HG03378 (cell line): ENCODE results near the gene LY86.

Experiments used
- ATAC-seq: cut with Tn5 transposase; IDR thresholded peaks from one replicate; pipeline ENCODE4 v1.9.1; 2021; ENCODE audit warnings: mild to moderate bottlenecking, moderate library complexity; ENCODE audit not compliant: unreplicated experiment

Gene LY86

DNA sequence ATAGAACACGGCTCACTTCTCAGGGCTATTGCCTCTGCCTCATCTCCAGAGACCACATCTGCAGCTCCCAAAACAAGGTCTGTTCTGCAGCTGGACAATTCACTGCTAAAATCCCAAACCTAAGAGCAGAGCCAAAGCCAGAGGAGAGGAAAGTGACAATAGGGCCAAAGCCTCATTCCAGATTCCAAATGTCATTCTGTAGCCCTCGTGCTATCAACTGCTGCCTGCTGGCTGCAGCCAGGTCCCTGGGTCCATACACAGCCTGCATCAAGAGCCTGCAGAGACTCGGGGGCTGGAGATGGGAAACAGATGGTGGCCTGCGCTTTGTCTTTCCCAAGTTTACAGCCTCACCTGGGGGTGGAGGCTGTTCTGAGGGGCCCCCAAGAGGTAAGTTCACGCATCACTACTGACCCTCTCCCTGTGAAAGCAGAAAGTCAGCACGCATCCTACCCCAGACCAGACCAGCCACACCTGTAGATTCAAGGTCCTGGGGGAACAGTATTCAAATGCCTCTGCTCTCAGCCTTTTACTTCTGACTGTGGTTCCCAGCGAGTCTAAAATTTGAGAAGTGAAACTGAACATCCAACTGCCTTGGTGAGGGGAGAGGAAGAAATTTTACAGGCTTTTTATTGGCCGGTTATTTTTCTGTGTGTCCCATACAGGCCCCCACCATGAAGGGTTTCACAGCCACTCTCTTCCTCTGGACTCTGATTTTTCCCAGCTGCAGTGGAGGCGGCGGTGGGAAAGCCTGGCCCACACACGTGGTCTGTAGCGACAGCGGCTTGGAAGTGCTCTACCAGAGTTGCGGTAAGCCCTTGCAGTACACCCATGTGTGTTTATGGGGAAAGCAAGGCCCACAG, at the start of gene LY86:
TSS of gene LY86 (plus strand) at position 657 of the 860 bp plus-strand sequence. CDS start at position 672, 15 bp downstream.
- peak; percentile 52 for ATAC-seq

DNA sequence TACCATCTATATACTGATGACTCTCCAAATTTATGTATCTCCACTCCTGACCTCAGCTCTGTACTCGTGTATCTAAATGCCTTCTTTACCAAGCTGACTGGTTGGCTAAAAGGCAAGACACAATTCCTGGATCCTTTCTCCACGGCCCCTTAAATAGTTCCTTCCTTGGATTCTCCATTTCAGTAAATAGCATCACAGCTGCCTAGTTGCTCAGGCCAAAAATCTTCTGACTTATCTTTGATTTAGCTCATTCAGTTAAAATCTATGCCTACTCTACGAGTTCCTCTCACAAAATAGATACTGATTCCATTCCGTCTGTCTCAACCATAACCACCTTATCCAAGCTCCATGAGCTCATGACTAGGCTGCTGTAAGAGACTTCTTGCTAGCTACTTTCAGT, 49.5 kb upstream of the LY86 start:
- ATAC-seq: no peak

DNA sequence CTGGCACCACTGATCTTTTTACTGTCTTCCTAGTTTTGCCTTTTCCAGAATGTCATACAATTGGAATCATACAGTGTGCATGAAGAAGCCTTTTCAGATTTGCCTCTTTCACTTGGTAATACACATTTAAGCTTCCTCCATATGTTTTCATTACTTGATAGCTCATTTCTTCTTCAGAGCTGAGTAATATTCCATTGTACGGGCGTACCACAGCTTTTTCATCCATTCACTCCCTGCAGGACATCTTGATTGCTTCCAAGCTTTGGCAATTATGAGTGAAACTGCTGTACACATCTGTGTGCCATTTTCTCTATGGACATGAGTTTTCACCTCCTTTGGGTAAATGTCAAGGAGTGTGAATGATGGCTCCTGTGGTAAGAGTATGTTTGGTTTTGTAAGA, 46.2 kb upstream of the LY86 start:
- ATAC-seq: no peak

DNA sequence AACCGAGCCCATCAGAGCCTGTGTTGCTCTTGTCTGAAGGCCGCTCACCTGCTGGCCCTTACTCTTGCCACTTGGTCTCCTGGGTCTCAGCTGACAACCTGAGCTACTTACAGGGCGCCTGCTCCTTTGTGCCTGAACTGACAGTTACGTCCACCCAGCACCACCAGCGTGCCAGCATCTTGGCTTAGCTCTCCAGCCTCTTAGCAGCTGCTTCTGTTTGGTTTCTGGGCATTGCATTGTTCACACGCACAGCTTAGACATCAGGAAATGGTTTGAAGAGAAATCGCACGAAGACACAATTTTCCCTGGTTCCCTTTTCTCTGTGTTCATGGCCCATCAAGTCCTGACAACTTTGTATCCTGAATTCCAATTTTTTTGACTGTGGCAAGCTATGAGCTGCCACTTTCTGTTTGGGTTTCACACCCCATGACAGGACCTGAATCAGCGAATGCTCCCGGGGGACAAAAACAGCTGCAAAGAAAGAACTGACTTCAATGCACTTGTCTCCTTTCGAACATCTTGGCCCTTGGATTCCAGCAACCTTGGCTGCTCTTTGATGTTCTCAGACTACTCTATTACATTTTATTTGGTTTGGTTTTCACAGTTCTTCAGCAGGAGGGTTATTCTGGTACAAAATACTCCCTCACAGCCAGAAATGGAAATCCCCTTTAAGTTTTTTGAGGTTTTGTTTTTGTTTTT, 45.2 kb upstream of the LY86 start:
- ATAC-seq: no peak

DNA sequence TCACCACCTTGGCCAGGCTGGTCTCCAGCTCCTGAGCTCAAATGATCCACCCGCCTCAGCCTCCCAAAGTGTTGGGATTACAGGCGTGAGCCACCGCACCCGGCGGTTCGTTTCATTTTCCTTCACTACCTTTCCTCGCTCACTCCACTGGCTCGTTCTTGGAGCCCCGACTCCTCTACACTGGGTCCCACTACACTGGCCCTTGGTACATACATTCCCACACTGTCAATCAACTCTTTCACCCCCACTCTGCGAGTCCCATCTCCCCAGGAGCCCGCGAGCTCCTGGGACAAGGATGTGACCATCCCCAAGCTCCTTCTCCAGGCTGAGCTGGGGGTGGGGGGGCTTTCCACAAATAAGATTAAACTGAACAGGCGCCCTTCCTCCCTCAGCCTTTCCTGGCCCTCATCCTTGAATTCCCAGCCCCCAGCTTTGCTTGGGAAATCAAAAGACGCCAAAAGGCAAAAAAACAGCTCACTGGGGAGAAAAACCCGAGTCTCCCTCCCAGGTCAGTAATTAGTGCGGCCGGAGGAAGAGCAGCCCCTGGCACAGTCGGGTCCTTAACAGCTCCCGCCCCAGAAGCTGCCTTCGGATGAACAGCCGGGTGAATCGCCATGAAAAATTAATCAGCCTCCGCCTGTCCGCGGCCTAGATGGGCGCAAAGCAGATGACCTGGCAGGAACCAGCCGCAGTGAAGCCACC, 42.8 kb upstream of the LY86 start:
- ATAC-seq: peak; percentile 3

DNA sequence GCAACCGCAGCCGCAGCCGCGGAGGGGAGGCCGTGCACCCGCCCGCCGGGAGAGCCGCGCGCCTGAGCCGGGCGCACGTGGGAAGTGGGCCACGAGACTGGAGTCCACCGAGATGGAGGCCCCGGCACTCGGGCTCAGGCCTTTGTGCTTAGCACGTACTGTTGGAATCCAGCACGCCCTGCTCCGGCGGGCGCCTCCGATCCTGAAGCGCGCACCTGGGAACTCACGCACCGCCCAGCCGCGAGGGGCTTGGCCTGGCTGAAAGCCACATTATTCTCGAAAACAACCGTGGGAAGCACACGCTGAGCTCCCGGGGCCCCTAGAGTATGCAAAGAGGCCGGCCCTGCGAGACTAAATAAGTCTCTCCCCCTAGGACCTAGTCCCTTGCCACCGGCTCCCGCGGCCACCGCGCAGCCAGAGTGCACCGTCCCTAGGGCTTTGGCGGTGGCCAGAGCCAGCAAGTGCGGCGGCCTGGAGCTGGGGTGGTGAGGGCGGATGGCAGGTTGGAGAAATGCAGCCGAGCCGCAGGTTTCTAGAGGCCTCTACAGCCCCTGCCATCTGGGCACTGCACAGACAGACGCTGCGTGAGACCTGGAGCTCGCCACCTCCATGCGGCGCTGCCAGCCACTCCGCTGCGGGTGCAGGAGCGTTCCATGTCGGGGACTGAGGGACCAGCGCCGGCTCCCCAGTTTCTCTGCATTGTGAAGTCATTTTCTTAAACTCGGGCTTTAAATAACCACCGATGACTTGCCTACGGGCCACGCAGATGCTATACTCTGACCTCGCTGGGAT, 42.0 kb upstream of the LY86 start:
- peak; percentile 34 for ATAC-seq

DNA sequence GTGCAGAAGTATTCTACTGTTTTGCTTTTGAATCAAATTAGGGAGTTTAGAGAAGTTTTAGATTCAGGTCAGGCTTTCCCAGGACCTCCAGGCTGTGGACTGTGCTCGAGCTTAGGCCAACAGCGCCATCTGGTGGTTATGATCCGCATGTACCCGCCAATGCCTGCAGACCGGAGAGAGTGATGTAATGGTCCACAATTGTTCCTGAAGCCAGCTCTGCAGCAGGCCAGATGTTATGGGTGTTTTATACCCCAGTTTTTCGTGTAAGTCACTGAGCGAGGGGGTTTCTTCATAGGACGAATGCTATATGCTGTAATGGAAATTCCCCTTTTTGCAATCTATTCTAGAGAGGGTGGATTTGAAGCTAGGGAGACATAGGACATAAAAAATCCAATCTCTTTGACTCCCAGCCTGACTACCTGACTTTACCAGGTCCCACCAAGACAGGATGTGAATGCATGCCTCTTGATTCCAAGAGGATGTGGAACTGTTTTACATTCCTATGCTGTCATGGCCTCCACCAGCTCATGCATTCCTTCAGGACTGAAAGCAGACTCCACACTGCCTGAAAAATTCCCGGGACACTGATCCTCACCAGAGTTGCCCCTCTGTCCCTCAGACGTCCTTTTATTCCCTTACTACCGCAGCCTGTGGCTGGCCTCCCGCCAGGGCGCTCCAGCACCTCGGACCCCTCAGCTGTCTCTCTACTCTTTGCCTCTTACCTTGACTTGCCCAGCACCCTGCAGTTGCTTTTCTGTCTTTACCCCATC, 41.2 kb upstream of the LY86 start:
- peak; percentile 87 for ATAC-seq

DNA sequence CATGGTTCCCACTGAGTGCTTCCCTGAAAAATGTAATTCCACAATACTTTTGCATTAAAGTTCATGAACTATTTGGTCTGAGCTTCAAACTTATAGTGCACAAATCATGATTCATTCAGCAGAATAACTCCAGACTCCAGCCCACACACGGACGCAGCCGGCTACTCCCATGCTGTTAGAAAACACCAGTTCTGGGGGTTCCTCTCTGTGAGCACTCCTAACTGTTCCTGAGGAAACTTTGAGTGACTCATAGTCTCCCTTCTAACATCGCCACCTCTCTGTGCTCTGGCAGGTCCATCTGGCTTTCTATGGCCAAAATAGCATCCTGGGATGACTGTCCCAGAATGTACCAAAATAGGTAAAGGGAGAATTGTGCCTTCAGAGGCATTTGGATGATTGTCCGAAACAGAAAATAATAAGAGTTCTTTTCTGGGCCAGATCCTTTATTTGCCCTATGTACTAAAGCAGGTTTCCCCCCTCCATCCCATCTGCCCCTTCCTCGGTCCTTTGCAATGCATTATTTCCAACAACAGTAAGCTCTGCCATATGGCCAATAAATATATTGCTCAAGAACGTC, 32.3 kb upstream of the LY86 start:
- no peak for ATAC-seq

DNA sequence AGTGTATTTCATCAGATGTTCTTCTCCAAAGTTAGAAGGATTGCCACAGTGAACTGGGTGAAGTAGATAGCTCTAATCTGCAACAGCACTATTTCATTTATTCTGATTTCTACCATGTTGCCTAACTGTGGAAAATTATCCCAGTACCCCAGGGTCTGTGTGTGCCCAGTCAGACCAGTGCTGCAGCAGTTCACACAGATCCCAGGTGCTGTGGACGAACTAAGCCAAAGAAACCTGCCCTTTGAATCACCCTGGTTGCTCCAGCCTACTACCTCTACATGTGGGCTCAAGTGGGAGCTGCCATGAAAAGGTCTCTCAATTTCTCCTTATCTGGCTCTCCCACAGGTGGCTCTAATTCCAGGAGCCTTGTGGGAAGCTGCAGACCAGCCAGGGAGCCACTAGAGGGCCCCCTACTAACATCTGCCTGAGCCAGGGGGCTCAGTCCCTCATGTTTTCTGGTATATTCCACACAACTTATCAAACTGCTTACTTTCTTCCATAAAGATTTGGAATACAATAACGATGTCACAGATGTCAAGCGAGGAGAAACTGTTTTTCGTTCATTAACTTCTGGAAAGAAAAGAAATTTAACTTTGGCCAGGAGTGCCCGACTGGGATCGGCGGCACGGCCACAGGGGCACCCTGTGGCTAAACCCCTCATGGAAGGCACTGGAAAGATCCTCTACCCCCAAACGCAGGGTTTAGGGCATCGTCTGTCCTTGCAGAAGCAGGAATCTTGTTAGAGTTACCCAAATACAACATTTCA, 31.6 kb upstream of the LY86 start:
- no peak for ATAC-seq

DNA sequence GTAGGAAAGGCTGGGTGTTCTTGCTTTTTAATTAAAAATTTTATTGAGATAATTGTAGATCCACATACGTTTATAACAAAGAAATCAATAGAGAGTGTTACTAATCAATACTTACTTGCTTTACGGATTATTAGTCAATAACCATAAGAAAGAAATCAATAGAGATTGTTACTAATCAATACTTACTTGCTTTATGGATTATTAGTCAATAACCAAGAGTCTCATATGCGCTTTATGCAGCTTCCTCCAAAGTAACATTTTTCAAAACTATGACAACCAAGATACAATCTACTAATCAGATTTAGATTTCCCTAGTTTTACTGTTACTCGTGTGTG, 31.0 kb upstream of the LY86 start:
- no peak for ATAC-seq

DNA sequence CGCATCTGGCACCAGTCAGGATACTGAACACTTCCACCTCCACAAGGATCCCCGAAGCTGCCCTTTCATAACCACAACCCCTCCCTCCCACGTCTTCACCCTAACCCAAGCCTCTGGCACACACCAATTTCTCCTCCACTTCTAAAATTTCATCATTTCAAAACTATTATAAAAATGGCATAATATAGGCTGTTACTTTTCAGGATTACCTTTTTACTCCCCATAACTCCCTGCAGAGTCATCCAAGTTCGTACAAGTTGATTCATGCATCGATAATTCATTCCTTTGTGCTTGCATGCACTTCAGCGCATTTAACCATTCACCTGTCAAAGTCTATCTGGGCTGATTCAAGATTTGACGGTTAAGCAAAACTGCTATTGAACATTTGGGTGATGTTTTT, 30.6 kb upstream of the LY86 start:
- no peak for ATAC-seq

DNA sequence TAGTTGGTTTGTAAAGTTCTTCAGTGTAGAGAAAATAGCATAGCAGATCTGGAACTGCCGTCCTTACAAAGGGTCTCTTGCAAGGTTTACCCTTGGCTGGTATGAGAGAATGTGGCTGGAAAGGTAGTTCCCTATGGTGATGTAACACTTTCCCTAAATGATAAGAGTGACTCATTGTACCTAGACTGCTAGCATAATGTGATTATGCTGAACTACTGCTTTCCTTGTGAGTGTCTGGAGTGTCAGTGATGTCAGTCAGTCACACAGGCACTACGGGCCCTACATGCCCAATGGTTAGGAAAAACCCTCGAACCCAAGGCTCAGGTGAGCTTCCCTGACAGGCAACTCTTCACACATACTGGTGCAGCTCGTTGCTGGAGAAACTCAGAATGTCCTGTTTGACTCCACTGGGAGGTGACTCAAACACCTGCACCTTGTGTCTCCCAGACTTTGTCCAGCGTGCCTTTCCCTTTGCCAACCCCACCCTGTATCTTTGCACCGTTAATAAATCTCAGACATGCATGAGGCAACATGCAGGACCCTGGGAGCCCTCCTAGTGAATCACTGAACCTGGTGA, 28.4 kb upstream of the LY86 start:
- ATAC-seq: no peak

DNA sequence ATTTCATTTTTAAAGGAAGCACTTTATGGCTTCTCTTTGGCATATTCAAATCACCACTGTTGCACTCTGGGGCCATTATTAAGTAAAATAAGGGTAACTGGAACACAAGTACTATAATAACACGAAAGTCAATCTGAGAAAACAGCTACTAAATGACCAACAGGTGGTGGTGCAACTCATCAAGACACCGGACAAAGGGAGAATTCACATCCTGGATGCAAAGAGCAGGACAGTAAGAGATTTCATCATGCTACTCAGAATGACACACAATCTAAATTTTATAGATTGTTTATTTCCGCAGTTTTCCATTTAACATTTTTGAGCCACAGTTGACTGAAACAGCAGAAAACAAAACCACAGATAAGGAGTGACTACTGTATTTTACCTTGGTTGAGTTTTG, 27.6 kb upstream of the LY86 start:
- no peak for ATAC-seq

DNA sequence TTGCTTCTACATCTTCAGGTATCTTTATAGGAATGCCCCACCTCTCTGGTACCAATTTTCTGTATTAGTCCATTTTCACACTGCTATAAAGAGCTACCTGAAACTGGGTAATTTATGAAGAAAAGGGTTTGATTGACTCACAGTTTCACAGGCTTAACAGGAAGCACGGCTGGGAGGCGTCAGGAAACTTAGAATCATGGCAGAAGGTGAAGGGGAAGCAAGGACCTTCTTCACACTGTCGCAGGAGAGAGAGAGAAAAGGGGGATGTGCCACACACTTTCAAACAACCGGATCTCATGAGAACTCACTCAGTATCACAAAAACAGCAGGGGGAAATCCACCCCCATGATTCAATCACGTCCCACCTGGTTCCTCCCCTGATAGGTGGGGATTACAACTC, 24.4 kb upstream of the LY86 start:
- no peak for ATAC-seq

DNA sequence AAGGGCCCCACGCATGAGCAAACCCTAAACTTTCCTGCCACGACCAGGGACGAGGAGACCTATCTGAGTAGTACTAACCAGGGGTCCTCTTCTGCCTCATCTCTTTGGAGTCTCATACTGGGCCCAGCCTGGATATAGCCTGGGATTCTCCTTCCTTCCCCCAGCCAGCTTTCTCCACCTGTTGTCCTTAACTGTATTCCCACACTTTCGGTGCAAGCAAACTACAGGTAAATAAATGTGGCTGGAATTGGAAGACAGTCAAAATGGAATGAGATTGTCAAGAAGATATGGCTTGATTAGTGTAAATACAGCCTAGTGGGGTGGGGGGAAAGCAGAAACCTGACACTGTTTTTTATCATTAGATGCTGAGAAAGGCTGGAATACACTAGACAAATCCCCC, 23.5 kb upstream of the LY86 start:
- ATAC-seq: no peak

DNA sequence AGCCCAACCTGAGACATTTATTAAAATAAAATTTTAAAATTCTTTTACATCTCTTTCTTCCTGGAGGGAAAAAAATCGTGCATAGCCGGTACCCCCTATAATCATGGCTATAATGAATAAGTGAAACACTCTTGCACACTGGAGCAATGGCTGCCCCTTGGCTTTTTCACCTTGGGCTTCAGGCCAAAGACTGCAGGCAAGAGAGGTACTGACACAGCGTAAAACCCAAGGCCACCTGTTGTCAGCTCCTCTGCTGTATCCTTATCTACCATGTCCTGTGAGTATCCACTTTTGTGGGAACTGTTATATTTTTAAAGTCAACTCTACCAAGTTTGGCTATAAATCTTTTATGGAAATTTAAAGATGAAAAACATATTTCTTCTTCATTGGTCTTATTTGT, 23.0 kb upstream of the LY86 start:
- ATAC-seq: no peak

DNA sequence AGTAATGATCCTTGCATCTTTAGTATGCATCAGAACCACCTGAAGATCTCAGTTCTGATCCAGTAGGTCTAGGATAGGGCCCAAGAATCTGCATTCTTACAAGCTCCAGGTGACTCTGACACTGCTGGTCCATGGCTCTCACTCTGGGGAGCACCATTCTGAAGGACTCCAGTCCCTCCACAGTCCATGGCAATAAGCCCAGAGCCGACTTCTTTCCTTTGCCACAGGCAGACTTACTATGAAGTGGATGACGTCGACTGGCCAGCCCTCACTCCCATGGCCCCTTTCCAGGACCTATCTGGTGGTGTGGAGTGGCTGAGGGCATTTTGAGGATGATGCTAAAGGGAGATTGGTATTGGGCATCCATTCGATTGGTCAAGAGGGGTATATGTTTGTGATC, 21.8 kb upstream of the LY86 start:
- no peak for ATAC-seq

DNA sequence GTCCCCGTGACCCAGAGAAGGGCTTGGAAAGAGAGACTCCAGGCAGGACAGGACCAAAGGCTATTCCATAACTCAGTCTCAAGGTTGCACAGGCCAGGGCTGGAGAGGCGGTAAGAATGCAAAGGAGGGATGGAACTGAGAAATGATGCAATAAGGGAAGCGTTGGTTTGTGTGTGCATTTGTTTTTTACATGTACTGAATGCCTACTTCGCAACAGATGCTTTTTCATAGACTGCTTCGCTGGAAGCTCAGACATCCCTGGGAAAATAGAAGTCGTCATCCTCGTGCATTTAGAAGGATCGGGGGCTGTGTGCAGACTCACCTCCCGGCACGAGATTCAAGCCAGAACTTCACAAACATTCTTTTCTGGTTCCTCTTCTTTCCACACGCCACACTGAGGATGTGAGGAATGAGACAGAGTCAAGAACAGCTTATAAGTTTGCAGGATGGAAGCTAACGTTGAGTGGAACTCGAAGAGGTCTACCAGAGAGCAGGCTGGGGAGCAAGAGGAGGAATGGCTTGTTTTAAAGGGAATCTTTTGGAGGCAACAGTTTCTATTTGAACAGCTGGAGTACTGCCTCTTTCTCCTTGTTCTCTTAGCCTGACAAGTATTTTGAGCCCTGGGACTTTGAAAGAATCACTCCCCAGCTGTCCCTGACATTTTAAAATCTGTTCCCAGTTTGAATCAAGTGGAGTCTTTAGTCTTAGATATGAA, 19.3 kb upstream of the LY86 start:
- ATAC-seq: no peak
